ENCODE data around the gene KMT2B.
"Not testable (repeated sequence)": the region's sequence is repeated elsewhere in the genome, so short reads cannot be mapped to it uniquely, and the experiment has no call there.

The KMT2B gene

GRCh38 chr19:35757749-35758608 lies 40.2 kb downstream of the KMT2B start, which contains the start of gene PROSER3:
Gene PROSER3 (plus strand): TSS chr19:35758176. CDS start chr19:35758216, 40 bp downstream.
- peak; percentile 96 for DNase-seq

GRCh38 chr19:35759697-35760096 lies 41.9 kb downstream of the KMT2B start:
- no peak for DNase-seq

GRCh38 chr19:35760711-35761349 lies 43.0 kb downstream of the KMT2B start:
- no peak for DNase-seq

GRCh38 chr19:35764432-35765315 lies 46.9 kb downstream of the KMT2B start:
- no peak for DNase-seq

GRCh38 chr19:35766571-35767104 lies 48.8 kb downstream of the KMT2B start:
- DNase-seq, result no peak

- DNase-seq, result no peak
These were observed 49.7 kb downstream of the KMT2B start for GRCh38 chr19:35767288-35768081.

GRCh38 chr19:35768082-35768421 lies 50.2 kb downstream of the KMT2B start:
- DNase-seq, result no peak

- not testable (repeated sequence) for DNase-seq
These were observed 54.6 kb downstream of the KMT2B start for GRCh38 chr19:35772362-35772761.

- no peak for DNase-seq
These were observed 55.4 kb downstream of the KMT2B start for GRCh38 chr19:35773020-35773806.

- no peak for DNase-seq
These were observed 56.7 kb downstream of the KMT2B start for GRCh38 chr19:35774274-35775045.

- no peak for DNase-seq
These were observed 57.2 kb downstream of the KMT2B start for GRCh38 chr19:35775046-35775297.

GRCh38 chr19:35775298-35776101 lies 57.7 kb downstream of the KMT2B start, which contains the start of gene ARHGAP33:
Gene ARHGAP33 (plus strand): TSS chr19:35775564. CDS start chr19:35775659, 95 bp downstream.
- DNase-seq, result peak; percentile 97

- DNase-seq, result no peak
These were observed 58.4 kb downstream of the KMT2B start for GRCh38 chr19:35776102-35776788.

- DNase-seq, result no peak
These were observed 59.5 kb downstream of the KMT2B start for GRCh38 chr19:35777086-35777841.

GRCh38 chr19:35777961-35778360 lies 60.2 kb downstream of the KMT2B start:
- DNase-seq, result no peak

GRCh38 chr19:35779033-35779432 lies 61.2 kb downstream of the KMT2B start:
- no peak for DNase-seq

- DNase-seq, result no peak
These were observed 62.3 kb downstream of the KMT2B start for GRCh38 chr19:35780058-35780457.

GRCh38 chr19:35780717-35781116 lies 62.9 kb downstream of the KMT2B start:
- DNase-seq, result no peak

All from amniotic stem cell (primary cell).